ENCODE measurements around the gene SERINC2. TPM values are rescaled to one million over a fixed set of nuclear protein-coding genes. Genes with fewer than 3 reads are reported as not detected.

The SERINC2 gene
- total RNA-seq, 2 donors from 2014 or later: 0.32 TPM; not detected in 1

DNA sequence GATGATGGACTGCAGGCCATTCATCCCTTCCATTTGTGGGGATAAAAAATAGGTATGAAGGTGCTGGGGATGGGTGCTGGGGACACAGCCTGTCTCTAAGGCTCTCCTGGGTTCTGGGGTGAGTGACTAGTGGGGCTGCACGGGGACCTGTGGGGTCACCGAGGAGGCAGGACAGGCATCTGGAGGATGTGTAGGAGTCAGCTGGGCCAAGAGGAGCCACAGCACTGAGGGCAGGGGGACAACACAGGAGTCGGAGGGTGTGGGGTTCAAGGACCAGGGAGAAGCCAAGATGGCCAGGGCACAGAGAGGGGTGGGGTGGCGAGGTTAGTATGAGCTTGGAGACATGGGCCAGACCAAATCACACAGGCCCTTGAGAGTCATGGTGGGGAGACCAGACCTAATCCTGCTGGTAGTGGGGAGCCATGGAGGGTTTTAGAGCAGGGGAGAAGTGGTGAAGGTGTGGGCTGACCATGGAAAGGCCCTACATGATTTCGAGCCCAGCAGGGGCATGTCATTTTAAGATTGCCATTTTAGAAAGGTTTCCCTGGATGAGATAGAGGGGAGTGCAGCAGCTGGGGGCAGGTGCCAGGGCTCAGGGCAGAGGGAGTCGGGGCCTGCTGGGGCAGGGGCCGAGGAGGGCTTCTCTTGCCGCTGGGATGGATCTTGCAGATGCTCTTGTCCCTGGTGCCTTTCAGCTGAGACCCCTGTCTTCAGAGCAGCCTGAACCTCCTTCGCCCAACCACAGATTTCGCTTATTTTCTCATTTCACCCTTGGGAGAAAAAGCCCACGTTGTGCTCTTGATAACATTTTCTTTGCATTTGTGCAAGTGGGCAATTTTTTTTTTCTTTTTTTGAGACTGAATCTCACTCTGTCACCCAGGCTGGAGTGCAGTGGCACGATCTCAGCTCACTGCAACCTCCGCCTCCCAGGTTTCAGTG, 22.7 kb downstream of the SERINC2 start:
- H3K27me3 Mint-ChIP-seq: peaks cover 22% of the 10 kb centered on the region
- ATAC-seq: no peak
- H3K4me3 Mint-ChIP-seq: no peak overlapping the region
- no peaks in the 10 kb centered on the region for H3K9me3 ChIP-seq (ENCODE audit: control insufficient read depth, low read length, poor library complexity, severe bottlenecking)
- no peak for DNase-seq
- no peak overlapping the region for H3K27ac Mint-ChIP-seq
- H3K36me3 Mint-ChIP-seq (ENCODE audit: low read depth): no peaks in the 10 kb centered on the region
- H3K4me1 Mint-ChIP-seq: peaks cover 4% of the 10 kb centered on the region

DNA sequence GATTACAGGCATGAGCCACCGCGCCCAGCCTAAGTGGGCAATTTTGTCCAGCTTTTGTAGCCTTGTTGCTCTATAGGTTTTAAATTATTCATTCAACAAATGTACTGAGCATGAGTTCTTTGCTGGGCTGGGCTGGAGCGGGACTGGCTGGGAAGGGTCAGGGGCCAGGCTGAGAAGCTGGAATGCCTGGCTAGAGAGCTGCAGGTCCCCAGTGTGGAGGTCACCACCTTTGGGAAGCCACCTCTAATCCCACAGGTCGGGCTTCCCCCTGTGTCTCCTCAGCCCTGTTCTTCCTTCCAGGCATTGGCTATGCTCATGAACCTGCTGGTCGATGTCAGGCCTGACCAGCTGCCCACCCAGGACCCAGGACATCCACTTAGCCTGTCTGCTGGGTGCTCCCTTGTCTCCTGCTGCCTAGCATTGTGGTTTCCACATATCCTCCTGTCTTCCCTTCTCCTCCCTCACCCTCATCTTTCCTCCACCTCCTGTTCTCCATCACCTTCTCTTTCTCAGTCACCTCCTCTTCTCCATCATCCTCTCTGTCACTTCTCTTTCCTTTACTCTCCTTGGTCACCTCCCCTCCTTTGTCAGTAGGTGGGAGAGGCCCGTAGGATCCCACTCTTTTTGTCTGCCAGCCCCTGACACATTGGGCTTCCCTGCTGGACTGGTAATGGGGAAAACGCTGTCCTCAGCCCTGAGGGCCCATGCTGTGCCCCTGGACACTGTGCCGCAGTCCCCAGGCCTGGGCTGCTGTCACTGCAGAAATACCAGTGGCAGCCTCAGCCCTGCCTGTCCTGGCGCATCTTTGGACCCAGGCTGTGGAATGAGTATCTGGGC, 23.8 kb downstream of the SERINC2 start:
- Mint-ChIP-seq H3K27me3 (peaks cover 20% of the 10 kb centered on the region), H3K36me3 (ENCODE audit: low read depth) (no peaks in the 10 kb centered on the region), H3K27ac (no peak overlapping the region), H3K4me1 (peaks cover 4% of the 10 kb centered on the region), H3K4me3 (no peak overlapping the region)
- no peaks in the 10 kb centered on the region for H3K9me3 ChIP-seq (ENCODE audit: control insufficient read depth, low read length, poor library complexity, severe bottlenecking)
- no peak for DNase-seq
- ATAC-seq: no peak

DNA sequence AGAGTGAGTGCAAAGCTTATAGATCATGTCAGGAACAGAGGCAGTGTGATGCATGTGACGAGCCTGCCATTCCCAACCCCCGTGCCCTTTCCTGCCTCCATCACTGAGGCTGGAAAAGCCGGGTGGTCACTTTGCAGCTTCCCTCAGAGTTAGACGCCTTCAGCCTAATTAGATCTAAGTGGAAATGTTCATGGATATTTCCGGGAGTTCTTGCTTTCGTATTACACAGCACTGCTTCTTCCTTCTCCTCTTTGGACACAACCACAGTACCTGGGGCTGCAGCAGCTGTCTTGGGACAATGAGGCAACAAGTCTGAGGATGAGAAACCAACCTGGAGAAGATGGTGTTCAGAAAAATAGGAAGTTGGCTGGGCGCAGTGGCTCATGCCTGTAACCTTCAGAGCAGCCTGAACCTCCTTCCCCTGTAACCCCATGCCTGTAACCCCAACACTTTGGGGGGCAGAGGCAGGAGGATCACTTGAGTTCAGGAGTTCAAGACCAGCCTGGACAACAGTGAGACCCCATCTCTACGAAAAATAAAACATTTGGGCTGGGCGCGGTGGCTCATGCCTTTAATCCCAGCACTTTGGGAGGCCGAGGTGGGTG, 24.5 kb downstream of the SERINC2 start:
- H3K9me3 ChIP-seq (ENCODE audit: control insufficient read depth, low read length, poor library complexity, severe bottlenecking): no peaks in the 10 kb centered on the region
- Mint-ChIP-seq H3K27me3 (peaks cover 20% of the 10 kb centered on the region), H3K27ac (no peak overlapping the region), H3K4me1 (peaks cover 4% of the 10 kb centered on the region), H3K4me3 (no peak overlapping the region), H3K36me3 (ENCODE audit: low read depth) (no peaks in the 10 kb centered on the region)
- DNase-seq: no peak
- ATAC-seq: no peak

DNA sequence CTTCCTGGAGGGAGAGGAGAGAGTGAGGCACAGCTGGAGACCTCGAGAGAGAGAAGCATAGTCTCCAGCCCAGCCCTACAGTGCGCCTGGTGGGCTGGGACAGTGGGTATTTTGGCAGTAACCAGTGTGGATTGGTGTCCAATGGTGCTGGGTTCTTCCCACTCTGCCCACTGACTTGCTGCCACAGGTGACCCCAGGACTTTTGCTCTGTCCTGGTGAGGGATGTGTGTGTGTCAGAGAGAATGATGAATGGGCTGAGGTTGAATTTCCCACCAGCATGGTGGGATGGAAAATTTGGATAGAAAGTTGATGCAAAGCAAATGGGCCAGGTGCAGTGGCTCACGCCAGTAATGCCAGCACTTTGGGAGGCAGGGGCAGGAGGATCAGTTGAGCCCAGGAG, 26.3 kb downstream of the SERINC2 start:
- H3K9me3 ChIP-seq (ENCODE audit: control insufficient read depth, low read length, poor library complexity, severe bottlenecking): no peaks in the 10 kb centered on the region
- DNase-seq (no peak), ATAC-seq (no peak)
- Mint-ChIP-seq H3K4me1 (no peaks in the 10 kb centered on the region), H3K36me3 (ENCODE audit: low read depth) (no peaks in the 10 kb centered on the region), H3K4me3 (no peak overlapping the region), H3K27ac (no peak overlapping the region), H3K27me3 (peaks cover 12% of the 10 kb centered on the region)

DNA sequence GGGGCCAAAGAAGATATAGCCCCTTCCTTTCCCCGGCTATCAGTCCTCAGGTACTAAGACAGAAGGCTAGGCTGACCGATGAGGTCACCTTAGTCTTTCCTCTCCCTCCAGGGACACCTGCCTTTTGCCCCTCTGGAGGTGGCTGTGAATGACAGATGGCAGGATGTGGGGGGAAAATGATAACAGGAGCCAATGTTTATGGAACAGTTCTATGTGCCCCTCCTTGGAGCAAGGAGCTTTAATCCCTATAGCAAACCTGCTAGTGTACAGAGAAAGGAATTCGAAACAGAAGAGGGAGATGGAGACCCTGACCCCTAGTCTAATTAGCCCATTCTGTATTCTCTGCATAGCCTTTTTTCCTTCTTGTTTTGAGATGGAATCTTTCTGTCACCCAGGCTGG, 28.1 kb downstream of the SERINC2 start:
- H3K9me3 ChIP-seq (ENCODE audit: control insufficient read depth, low read length, poor library complexity, severe bottlenecking): no peaks in the 10 kb centered on the region
- Mint-ChIP-seq H3K4me1 (no peaks in the 10 kb centered on the region), H3K36me3 (ENCODE audit: low read depth) (no peaks in the 10 kb centered on the region), H3K27ac (no peak overlapping the region), H3K27me3 (peaks cover 12% of the 10 kb centered on the region), H3K4me3 (no peak overlapping the region)
- no peak for ATAC-seq
- DNase-seq: no peak

DNA sequence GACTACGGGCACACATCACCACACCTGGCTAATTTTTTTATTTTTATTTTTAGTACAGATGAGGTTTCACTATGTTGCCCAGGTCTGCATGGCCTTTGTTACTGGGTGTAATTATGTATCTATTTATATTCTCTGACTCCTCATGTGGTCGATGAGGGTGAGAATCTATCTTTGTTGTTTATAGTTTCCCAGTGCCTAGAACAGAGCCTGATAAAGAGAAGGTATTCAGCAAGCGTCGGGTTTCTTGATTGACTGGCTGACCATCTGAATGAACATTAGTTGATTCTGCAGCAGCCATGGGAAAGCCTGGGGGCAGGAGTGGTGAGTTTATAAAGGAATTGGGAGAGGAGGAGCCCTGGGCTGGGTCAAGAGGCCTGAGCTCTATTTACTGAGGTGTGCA, 28.5 kb downstream of the SERINC2 start:
- H3K9me3 ChIP-seq (ENCODE audit: control insufficient read depth, low read length, poor library complexity, severe bottlenecking): no peaks in the 10 kb centered on the region
- ATAC-seq: no peak
- H3K27ac Mint-ChIP-seq: no peak overlapping the region
- DNase-seq: no peak
- H3K4me3 Mint-ChIP-seq: no peak overlapping the region
- no peaks in the 10 kb centered on the region for H3K4me1 Mint-ChIP-seq
- peaks cover 13% of the 10 kb centered on the region for H3K27me3 Mint-ChIP-seq
- H3K36me3 Mint-ChIP-seq (ENCODE audit: low read depth): no peaks in the 10 kb centered on the region

DNA sequence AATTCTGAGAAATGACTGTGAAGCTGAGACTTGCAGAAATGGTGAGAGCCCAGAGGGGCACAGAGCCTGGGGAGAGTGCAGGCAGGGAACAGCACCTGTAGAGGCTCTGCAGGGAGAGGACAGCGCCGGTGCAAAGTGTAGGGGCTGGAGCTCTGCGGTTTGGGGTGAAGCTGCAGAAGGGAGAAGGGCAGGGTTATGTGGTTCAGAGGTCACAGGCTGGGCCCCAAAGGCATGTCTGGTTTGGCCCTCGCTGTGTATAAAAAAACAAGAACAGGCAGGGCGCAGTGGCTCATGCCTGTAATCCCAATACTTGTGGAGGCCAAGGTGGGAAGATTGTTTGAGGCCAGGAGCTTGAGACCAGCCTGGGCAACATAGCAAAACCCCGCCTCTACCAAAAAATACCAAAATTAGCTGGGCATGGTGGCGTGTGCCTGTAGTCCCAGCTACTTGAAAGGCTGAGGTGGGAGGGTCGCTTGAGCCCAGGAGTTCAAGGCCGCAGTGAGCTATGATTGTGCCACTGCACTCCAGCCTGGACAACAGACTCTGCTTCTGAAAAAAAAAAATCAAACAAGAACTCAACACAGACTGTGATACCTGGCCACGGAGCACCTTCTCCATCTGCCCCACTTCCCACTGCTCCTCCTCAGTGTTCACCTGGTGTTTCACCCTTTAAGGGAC, 29.1 kb downstream of the SERINC2 start:
- H3K4me3 Mint-ChIP-seq: no peak overlapping the region
- H3K27me3 Mint-ChIP-seq: peaks cover 13% of the 10 kb centered on the region
- H3K4me1 Mint-ChIP-seq: no peaks in the 10 kb centered on the region
- H3K27ac Mint-ChIP-seq: no peak overlapping the region
- H3K9me3 ChIP-seq (ENCODE audit: control insufficient read depth, low read length, poor library complexity, severe bottlenecking): no peaks in the 10 kb centered on the region
- no peak for DNase-seq
- ATAC-seq: no peak
- H3K36me3 Mint-ChIP-seq (ENCODE audit: low read depth): no peaks in the 10 kb centered on the region

DNA sequence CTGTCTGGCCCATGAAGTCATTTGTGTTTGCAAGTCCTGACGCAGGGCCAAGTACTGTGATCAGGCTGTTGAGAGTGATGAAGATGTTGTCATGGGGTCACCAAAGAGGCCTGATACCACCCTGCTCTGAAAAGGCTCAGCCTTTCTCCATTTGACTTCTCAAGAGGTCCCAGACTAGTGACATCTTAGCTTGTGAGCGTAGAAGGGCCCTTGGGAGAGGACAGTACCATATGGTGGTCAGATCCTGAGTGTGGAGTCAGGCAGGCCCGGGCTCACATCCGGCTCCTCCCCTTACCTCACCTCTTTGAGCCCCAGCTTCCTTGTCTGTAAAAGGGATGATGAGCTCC, 29.6 kb downstream of the SERINC2 start:
- H3K4me3 Mint-ChIP-seq: no peak overlapping the region
- H3K27ac Mint-ChIP-seq: no peak overlapping the region
- ATAC-seq: no peak
- H3K27me3 Mint-ChIP-seq: peaks cover 8% of the 10 kb centered on the region
- DNase-seq: no peak
- no peaks in the 10 kb centered on the region for H3K9me3 ChIP-seq (ENCODE audit: control insufficient read depth, low read length, poor library complexity, severe bottlenecking)
- H3K36me3 Mint-ChIP-seq (ENCODE audit: low read depth): no peaks in the 10 kb centered on the region
- H3K4me1 Mint-ChIP-seq: no peaks in the 10 kb centered on the region

DNA sequence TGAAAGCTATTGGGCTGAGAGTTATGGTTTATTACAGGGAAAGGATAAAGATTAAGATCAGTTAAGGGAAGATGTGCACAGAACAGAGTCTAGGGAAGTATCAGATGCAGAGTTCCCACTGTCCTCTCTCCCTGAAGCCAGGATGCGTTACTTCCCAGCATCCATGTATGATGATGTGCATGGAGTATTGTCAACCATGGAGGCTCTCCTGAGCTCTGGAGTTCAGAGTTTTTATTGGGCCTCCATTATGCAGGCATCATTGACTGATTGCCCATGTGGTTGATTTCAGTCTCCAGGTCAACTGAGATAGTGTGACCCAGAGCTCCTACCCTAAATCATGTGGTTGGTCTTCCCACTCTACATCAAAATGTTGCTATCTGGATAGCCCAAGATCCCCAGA, 30.7 kb downstream of the SERINC2 start:
- Mint-ChIP-seq H3K27me3 (peaks cover 14% of the 10 kb centered on the region), H3K4me3 (no peak overlapping the region), H3K4me1 (no peaks in the 10 kb centered on the region), H3K36me3 (ENCODE audit: low read depth) (no peaks in the 10 kb centered on the region), H3K27ac (no peak overlapping the region)
- DNase-seq (no peak), ATAC-seq (no peak)
- no peaks in the 10 kb centered on the region for H3K9me3 ChIP-seq (ENCODE audit: control insufficient read depth, low read length, poor library complexity, severe bottlenecking)

DNA sequence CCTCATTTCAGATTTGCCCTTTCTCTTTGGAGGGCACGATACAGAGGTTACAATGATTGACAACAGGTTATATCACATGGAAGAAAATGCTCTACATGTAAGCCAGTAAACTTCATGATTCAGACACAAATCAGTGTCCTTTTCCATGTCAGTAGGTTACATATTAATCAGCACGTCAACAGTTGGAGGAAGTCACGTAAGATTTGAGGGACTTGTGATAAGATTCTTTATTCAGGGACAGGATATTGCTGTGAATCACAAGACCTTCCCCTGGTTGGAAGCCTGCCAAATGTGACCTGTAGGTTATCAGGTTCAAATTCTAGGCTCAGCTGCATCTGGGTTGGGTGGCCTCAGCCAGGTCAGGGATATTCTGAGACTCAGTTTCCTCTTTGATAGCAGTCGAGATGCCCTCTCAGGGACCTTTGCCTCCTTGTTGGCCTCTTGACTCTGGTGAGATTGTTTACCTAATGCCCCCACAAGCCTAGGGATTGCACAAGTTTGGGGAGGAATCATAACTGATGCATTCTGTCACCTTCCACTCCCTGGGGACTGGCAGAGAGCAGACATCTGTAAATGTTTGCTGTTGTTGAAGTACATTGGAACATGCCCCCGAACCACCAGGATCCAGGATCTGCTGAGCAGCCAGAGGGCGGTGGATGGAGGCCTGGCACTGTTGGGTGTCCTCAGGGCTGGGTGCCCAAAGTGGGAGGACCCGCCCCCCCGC, 31.9 kb downstream of the SERINC2 start:
- Mint-ChIP-seq H3K36me3 (ENCODE audit: low read depth) (no peaks in the 10 kb centered on the region), H3K4me3 (no peak overlapping the region)
- DNase-seq: no peak

DNA sequence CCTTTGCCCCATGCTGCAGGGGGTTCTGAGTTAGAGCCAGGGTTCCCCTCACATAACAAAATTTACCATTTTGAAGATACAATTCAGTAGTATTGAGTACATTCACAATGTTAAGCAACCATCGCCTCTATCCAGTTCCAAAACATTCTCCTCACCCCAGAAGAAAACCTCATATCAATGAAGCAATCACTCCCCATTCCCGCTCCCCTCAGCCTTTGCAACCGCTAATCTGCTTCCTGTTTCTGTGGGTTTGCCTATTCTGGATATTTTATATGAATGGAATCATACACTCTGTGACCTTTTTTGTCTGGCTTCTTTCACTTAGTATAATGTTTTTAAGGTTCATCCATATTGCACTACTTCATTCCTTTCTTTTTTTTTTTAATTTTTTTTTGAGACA, 32.9 kb downstream of the SERINC2 start:
- no peak for ATAC-seq
- no peaks in the 10 kb centered on the region for H3K9me3 ChIP-seq (ENCODE audit: control insufficient read depth, low read length, poor library complexity, severe bottlenecking)
- no peaks in the 10 kb centered on the region for H3K4me1 Mint-ChIP-seq
- peaks cover 14% of the 10 kb centered on the region for H3K27me3 Mint-ChIP-seq
- no peak overlapping the region for H3K27ac Mint-ChIP-seq
- no peak overlapping the region for H3K4me3 Mint-ChIP-seq
- H3K36me3 Mint-ChIP-seq (ENCODE audit: low read depth): no peaks in the 10 kb centered on the region
- DNase-seq: no peak

More for the DNA sequence above, 31.9 kb downstream of the SERINC2 start:
- Mint-ChIP-seq H3K4me1 (no peaks in the 10 kb centered on the region), H3K27ac (no peak overlapping the region), H3K27me3 (peaks cover 14% of the 10 kb centered on the region)
- H3K9me3 ChIP-seq (ENCODE audit: control insufficient read depth, low read length, poor library complexity, severe bottlenecking): no peaks in the 10 kb centered on the region
- ATAC-seq: no peak

DNA sequence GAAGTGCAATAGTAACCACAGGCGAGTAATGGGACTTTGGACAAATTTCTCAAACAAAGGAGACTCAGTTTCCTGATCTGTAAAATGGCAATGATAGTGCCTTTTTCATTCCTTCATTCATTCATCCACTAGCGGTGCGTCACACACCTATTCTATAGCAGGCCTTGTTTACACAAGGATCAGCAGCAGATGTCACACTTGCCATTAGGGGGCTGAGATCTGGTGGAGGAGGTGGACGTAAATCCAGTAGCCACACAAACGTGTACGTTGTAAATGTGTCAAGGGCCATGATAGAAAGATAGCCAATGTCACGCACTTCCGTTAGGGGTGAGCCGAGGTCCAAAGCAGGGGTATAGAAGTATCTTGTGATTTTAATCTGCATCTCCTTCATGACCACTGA, 34.2 kb downstream of the SERINC2 start:
- H3K9me3 ChIP-seq (ENCODE audit: control insufficient read depth, low read length, poor library complexity, severe bottlenecking): no peaks in the 10 kb centered on the region
- Mint-ChIP-seq H3K4me3 (no peak overlapping the region), H3K27me3 (peaks cover 14% of the 10 kb centered on the region), H3K4me1 (no peaks in the 10 kb centered on the region), H3K36me3 (ENCODE audit: low read depth) (no peaks in the 10 kb centered on the region), H3K27ac (no peak overlapping the region)
- DNase-seq (no peak), ATAC-seq (no peak)

All from T-helper 17 cell (primary cell).